B cell (primary cell): Measurements from ENCODE around the gene PCNX4. TPM values are rescaled to one million over a fixed set of nuclear protein-coding genes. Genes with fewer than 3 reads are reported as not detected.

Experiments
- ATAC-seq: fragments of 200-7000 bp; cut with Tn5 transposase; one replicate; pipeline ENCODE4 v1.10.0; 2021; ENCODE audit warnings: low read depth, mild to moderate bottlenecking, moderate number of reproducible peaks, moderate library complexity
- CTCF ChIA-PET: fragments of 350-600 bp; sonication (Branson Sonifier 250); formaldehyde crosslinking; loops from one replicate; lab custom pipeline; 2021; ENCODE audit warnings: antibody characterized with exemption, inconsistent platforms; lab: Charles Lee
- POLR2A ChIA-PET: fragments of 350-600 bp; sonication (Branson Sonifier 250); formaldehyde crosslinking; loops from one replicate; lab custom pipeline; 2021; ENCODE audit warnings: antibody characterized with exemption; lab: Charles Lee
- DNase-seq: peaks from one replicate; pipeline ENCODE4 v3.0.0; 2013
- H2AFZ ChIP-seq: 2 replicates; pipeline ENCODE4 v1.6.1; 2012; ENCODE audit warnings: mild to moderate bottlenecking, low read depth, low read length; ENCODE audit not compliant: insufficient read depth, poor library complexity, severe bottlenecking
- H3K27ac ChIP-seq, 2 donors: 1 replicate in 1 of 2; 2 replicates in 1 of 2; pipeline ENCODE4 v1.5.1; 2012 to 2013; ENCODE audit warnings: low read length in 2 of 2, mild to moderate bottlenecking in 2 of 2, moderate library complexity in 1 of 2
- H3K27me3 ChIP-seq, 4 experiments: fragments of 200-600 bp in 1 of 4; sonication (generic) in 1 of 4; replicated peaks in 1 of 4; 1 replicate in 2 of 4; 2 replicates in 2 of 4; pipeline versions ENCODE4 v1.6.1 to v1.7.0; 2013 to 2016; ENCODE audit warnings: low read length in 3 of 4, mild to moderate bottlenecking in 2 of 4, mixed read lengths in 1 of 4, moderate library complexity in 1 of 4; ENCODE audit not compliant: insufficient read depth in 4 of 4, control insufficient read depth in 3 of 4; ENCODE audit errors: control extremely low read depth in 1 of 4
- H3K36me3 ChIP-seq, 2 experiments: replicated peaks in 1 of 2; 1 replicate in 1 of 2; 2 replicates in 1 of 2; pipeline versions ENCODE4 v1.6.1 to v1.7.1; 2013; ENCODE audit warnings: low read length in 1 of 2; ENCODE audit not compliant: insufficient read depth in 2 of 2, control insufficient read depth in 1 of 2; ENCODE audit errors: control extremely low read depth in 1 of 2, extremely low read depth in 1 of 2
- H3K4me1 ChIP-seq, 2 donors: fragments of 200-600 bp in 1 of 2; sonication (generic) in 1 of 2; 1 replicate in 1 of 2; 2 replicates in 1 of 2; pipeline versions ENCODE4 v1.5.1 to v1.6.1; 2013 to 2017; ENCODE audit warnings: low read length in 2 of 2; ENCODE audit not compliant: control insufficient read depth in 2 of 2, insufficient read depth in 2 of 2
- H3K4me2 ChIP-seq: replicated peaks from 2 replicates; pipeline ENCODE3; 2012; ENCODE audit warnings: mild to moderate bottlenecking, low read depth, low read length; ENCODE audit not compliant: poor library complexity, severe bottlenecking
- H3K4me3 ChIP-seq, 5 experiments: fragments of 200-600 bp in 1 of 5; sonication (generic) in 1 of 5; 1 replicate in 3 of 5; 2 replicates in 2 of 5; pipeline versions ENCODE4 v1.5.1 to v1.7.0; 2011 to 2016; ENCODE audit warnings: low read length in 4 of 5, mild to moderate bottlenecking in 4 of 5, low read depth in 2 of 5, control low read depth in 1 of 5, moderate library complexity in 1 of 5; ENCODE audit not compliant: insufficient read depth in 1 of 5; ENCODE audit errors: control extremely low read depth in 1 of 5, extremely low read depth in 1 of 5
- H3K79me2 ChIP-seq: fragments of 200-600 bp; sonication (generic); one replicate; pipeline ENCODE4 v1.6.0; 2016; ENCODE audit warnings: low read length; ENCODE audit not compliant: control insufficient read depth, insufficient read depth
- H3K9ac ChIP-seq: fragments of 200-600 bp; sonication (generic); 2 replicates; pipeline ENCODE4 v1.6.1; 2017; ENCODE audit warnings: mild to moderate bottlenecking, low read length, moderate library complexity
- H3K9me3 ChIP-seq, 3 donors: one replicate each; pipeline versions ENCODE4 v1.6.1 to v1.7.1; 2013; ENCODE audit warnings: low read length in 2 of 3; ENCODE audit not compliant: control insufficient read depth in 2 of 3, insufficient read depth in 1 of 3; ENCODE audit errors: control extremely low read depth in 1 of 3
- H4K20me1 ChIP-seq: 2 replicates; pipeline ENCODE4 v1.6.0; 2012; ENCODE audit warnings: mild to moderate bottlenecking, low read length; ENCODE audit not compliant: insufficient read depth, control insufficient read depth, poor library complexity, severe bottlenecking
- H3K27ac Mint-ChIP-seq: one replicate; pipeline ENCODE4 v1.8.0; 2021; ENCODE audit warnings: mixed read lengths
- H3K27me3 Mint-ChIP-seq: one replicate; pipeline ENCODE4 v1.8.0; 2021; ENCODE audit warnings: mixed read lengths
- H3K4me1 Mint-ChIP-seq: one replicate; pipeline ENCODE4 v1.8.0; 2021; ENCODE audit warnings: mixed read lengths
- H3K4me3 Mint-ChIP-seq: one replicate; pipeline ENCODE4 v1.8.0; 2021; ENCODE audit warnings: mixed read lengths
- H3K9me3 Mint-ChIP-seq: one replicate; pipeline ENCODE4 v1.8.0; 2022; ENCODE audit warnings: mixed read lengths; ENCODE audit not compliant: insufficient read depth
- CTCF ChIP-seq: fragments of 200-600 bp; IDR thresholded peaks from one replicate; pipeline ENCODE4 v1.8.0; 2022; ENCODE audit warnings: antibody characterized with exemption, mild to moderate bottlenecking
- EZH2 ChIP-seq: IDR thresholded peaks from 2 replicates; pipeline ENCODE4 v1.6.1; 2012; ENCODE audit warnings: borderline replicate concordance, low read depth, mild to moderate bottlenecking, moderate library complexity, low read length; ENCODE audit not compliant: insufficient read depth, poor library complexity, severe bottlenecking
- WGBS: methylation state at CpG from one replicate; pipeline ENCODE4 v1.1.5; 2013; ENCODE audit warnings: missing lambda C conversion rate; ENCODE audit not compliant: insufficient coverage; 5-methylcytosine and 5-hydroxymethylcytosine counted together
- intact Hi-C: fragments of 100-400 bp; cut with micrococcal nuclease; formaldehyde crosslinking; loops from one replicate; pipeline ENCODE4 v1.10.0; 2022
- polyA plus RNA-seq: library from polyadenylated mRNA; depleted of rRNA; stranded (reverse); fragments of >200 nt; gene quantifications from 2 replicates; pipeline ENCODE4 v1.2.3, GENCODE V29; 2012
- total RNA-seq, 2 donors: library from RNA; stranded (reverse); fragments of 120-200 nt in 1 of 2; gene quantifications; 1 replicate in 1 of 2; 2 replicates in 1 of 2; pipeline versions ENCODE4 v1.2.3 to v1.2.4, GENCODE V29; 2013 to 2022

PCNX4 gene
- total and polyA plus RNA-seq, 2 donors (not counting 1 experiment from before 2014, with no cell fraction given): 17.8 to 53.4 TPM

DNA sequence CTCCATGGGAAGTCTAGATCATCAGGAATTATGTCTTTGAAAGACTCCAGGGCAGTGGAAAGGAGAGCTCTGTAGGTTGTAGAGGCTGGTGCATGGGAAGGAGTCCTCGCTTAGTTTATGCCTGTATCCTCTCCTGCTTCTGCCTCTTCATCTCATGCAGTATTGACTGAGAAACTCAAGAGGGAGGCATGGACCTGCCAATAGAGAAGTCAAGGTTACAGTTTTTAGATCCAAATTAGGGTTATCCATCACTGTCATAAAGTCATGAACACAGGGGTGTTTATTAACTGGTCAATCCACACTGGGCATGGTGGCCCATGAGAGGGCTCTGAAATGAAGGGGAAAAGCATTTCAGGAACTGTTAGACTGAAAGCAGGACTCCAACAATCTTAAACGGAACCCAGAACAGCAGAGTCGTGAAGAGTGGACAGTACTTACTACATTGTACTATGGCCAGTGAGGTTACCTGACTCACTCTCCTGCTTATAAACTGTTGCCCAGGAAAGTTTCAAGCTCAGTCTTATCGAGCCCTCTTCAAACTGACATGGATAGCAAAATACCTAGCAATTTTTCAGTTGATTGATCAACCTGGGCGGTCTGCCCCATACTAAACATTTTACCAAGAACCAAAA, 103.6 kb downstream of the PCNX4 start:
- Mint-ChIP-seq H3K4me3 (no peak overlapping the region), H3K9me3 (peaks cover 8% of the 10 kb centered on the region), H3K27ac (no peak overlapping the region), H3K27me3 (peaks cover 7% of the 10 kb centered on the region), H3K4me1 (no peaks in the 10 kb centered on the region)
- Histone ChIP-seq H3K79me2 (no peaks in the 10 kb centered on the region), H3K27ac (no peak overlapping the region), H3K27me3 (peaks cover 0 to 7% (median 2%) of the 10 kb centered on the region in 4 experiments), H4K20me1 (no peaks in the 10 kb centered on the region), H3K36me3 (no peaks in the 10 kb centered on the region), H3K4me3 (no peak overlapping the region), H3K4me1 (no peaks in the 10 kb centered on the region), H2AFZ (no peak overlapping the region), H3K9me3 (peaks cover 0 to 14% (median 10%) of the 10 kb centered on the region in 3 donors), H3K9ac (no peak overlapping the region), H3K4me2 (no peak overlapping the region)
- CTCF ChIA-PET: interaction anchor here (0.9 to 1.6 kb wide), 3 partner anchors 11 to 14 kb away, joined by 3 to 8 read pairs (median 3); no protein-coding TSS in a partner anchor
- TF ChIP-seq EZH2 (no peak), CTCF (no peak)
- no peak for ATAC-seq
- no peak for DNase-seq
- POLR2A ChIA-PET: no interaction called here
- WGBS: 96% methylated on average over 3 of the region's 5 CpGs
- intact Hi-C loops: no loop called here

GRCh38 chr14:60196291-60196690, 104.6 kb downstream of the PCNX4 start:
- POLR2A ChIA-PET: no interaction called here
- ATAC-seq: no peak

More at GRCh38 chr14:60196291-60196690, 104.6 kb downstream of the PCNX4 start:
- Histone ChIP-seq H2AFZ (no peak overlapping the region), H3K4me1 (no peaks in the 10 kb centered on the region), H3K27ac (no peak overlapping the region), H4K20me1 (no peaks in the 10 kb centered on the region), H3K4me2 (no peak overlapping the region), H3K36me3 (no peaks in the 10 kb centered on the region), H3K27me3 (peaks cover 0 to 7% (median 2%) of the 10 kb centered on the region in 4 experiments), H3K4me3 (no peak overlapping the region), H3K9ac (no peak overlapping the region), H3K79me2 (no peaks in the 10 kb centered on the region), H3K9me3 (peaks cover 0 to 16% (median 10%) of the 10 kb centered on the region in 3 donors)
- intact Hi-C loops: no loop called here
- peaks cover 8% of the 10 kb centered on the region for H3K9me3 Mint-ChIP-seq
- TF ChIP-seq CTCF (no peak), EZH2 (no peak)
- CTCF ChIA-PET: interaction anchor here (0.9 to 1.6 kb wide), 3 partner anchors 12 to 15 kb away, joined by 3 to 8 read pairs (median 3); no protein-coding TSS in a partner anchor
- no CpG with 5 or more reads among the region's 2 CpGs for WGBS
- no peak overlapping the region for H3K27ac Mint-ChIP-seq
- H3K4me3 Mint-ChIP-seq: no peak overlapping the region
- peaks cover 7% of the 10 kb centered on the region for H3K27me3 Mint-ChIP-seq
- DNase-seq: no peak
- H3K4me1 Mint-ChIP-seq: no peaks in the 10 kb centered on the region
